Tibial nerve (tissue), 4 donors: ENCODE measurements around the gene BAAT. TPM values are rescaled to one million over a fixed set of nuclear protein-coding genes. Genes with fewer than 3 reads are reported as not detected.

Experiments
- DNase-seq, 2 donors: peaks; one replicate each; pipeline ENCODE4 v3.0.0-alpha.2; 2019; ENCODE audit warnings: low spot score in 2 of 2
- H3K27ac ChIP-seq, 4 donors: fragments of 200-600 bp; sonication (generic) in 3 of 4; one replicate each; pipeline ENCODE4 v1.5.1; 2017 to 2019; ENCODE audit warnings: mild to moderate bottlenecking in 1 of 4
- H3K27me3 ChIP-seq, 2 donors: fragments of 200-600 bp; sonication (generic) in 1 of 2; one replicate each; pipeline versions ENCODE4 v1.5.1 to v1.6.0; 2017 to 2019
- H3K36me3 ChIP-seq, 3 donors: fragments of 200-600 bp; sonication (generic); one replicate each; pipeline ENCODE4 v1.5.1; 2018 to 2019
- H3K4me1 ChIP-seq, 4 donors: fragments of 200-600 bp; sonication (generic) in 3 of 4; one replicate each; pipeline ENCODE4 v1.5.1; 2017 to 2019
- H3K4me3 ChIP-seq, 4 donors: fragments of 200-600 bp; sonication (generic) in 3 of 4; one replicate each; pipeline ENCODE4 v1.5.1; 2017 to 2019; ENCODE audit warnings: mild to moderate bottlenecking in 1 of 4, moderate library complexity in 1 of 4
- H3K9me3 ChIP-seq, 4 donors: fragments of 200-600 bp; sonication (generic) in 3 of 4; one replicate each; pipeline ENCODE4 v1.5.1; 2017 to 2019
- EP300 ChIP-seq, 2 donors: sonication (generic); formaldehyde crosslinking; IDR thresholded peaks; one replicate each; pipeline ENCODE4 v1.6.1; 2017; ENCODE audit warnings: antibody characterized with exemption in 2 of 2, mild to moderate bottlenecking in 1 of 2
- POLR2A ChIP-seq, 2 donors: fragments of 450-650 bp; IDR thresholded peaks; one replicate each; pipeline ENCODE4 v1.6.1; 2017; ENCODE audit warnings: antibody characterized with exemption in 2 of 2, mild to moderate bottlenecking in 2 of 2, moderate library complexity in 2 of 2
- WGBS, 2 donors: methylation state at CpG; one replicate each; pipeline ENCODE4 v1.1.5; 2018; 5-methylcytosine and 5-hydroxymethylcytosine counted together
- total RNA-seq, 4 donors: library from RNA; depleted of rRNA; stranded (reverse); fragments of >200 nt; gene quantifications; one replicate each; pipeline ENCODE4 v1.1.0, GENCODE V29; 2016
- TF ChIP-seq, protein P1 (sequence below), 5 experiments: fragments of 200-600 bp in 3 of 5; fragments of 450-650 bp in 2 of 5; sonication (generic) in 3 of 5; IDR thresholded peaks; one replicate each; pipeline ENCODE4 v1.5.1; 2016 to 2019; ENCODE audit warnings: antibody characterized with exemption in 5 of 5, mild to moderate bottlenecking in 3 of 5, moderate library complexity in 2 of 5

Gene BAAT
- total RNA-seq, 4 donors from 2014 or later = not detected

DNA sequence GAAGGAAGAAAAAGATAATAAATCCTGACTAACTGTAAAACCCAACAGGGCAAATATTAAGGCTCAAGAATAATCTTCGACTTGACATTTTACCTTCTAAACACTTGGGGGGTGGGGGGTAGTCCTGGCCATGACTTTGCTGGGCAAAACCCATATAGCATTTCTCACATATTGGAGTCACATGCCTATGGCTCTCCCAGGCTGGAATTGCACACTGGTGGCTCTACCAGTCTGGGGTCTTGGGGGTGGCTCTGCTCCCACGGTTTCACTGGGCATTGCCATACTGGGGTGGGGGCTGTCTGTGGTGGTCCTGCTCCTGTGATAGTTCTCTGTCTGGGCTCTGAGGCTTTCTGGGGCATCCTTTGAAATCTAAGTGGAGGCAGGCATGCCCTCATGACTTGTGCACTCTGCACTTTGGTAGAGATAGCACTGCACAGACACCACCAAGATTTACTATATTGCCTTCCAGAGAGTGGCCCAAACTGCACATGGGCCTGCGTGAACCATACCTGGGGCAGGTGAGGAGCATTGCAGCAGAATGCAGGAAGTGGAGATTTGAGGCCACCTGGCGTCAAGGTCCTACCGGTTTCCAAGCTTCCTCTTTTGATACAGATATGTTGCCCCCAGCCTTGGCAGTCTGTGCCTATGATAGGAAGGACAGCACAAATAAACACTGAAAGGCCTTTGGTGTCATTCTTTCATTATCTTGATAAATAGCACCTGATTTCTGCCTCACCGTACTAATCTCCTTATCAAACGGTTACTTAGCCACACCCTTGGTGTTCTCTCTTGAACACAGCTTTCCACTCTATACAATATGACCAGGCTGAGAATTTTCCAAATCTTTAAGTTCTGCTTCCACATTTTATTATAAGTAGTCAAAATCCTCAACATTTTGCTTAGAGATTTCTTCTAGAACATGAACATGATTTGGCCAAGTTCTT lies 29.8 kb downstream of the BAAT start:
- Histone ChIP-seq H3K36me3 (no peaks in the 10 kb centered on the region), H3K9me3 (no peaks in the 10 kb centered on the region), H3K27ac (no peak overlapping the region), H3K4me1 (no peaks in the 10 kb centered on the region), H3K4me3 (no peak overlapping the region), H3K27me3 (no peaks in the 10 kb centered on the region)
- TF ChIP-seq EP300 (IDR thresholded peaks at IDR 0.05) (no peak), POLR2A (IDR thresholded peaks at IDR 0.05) (no peak)
- TF ChIP-seq, protein P1, sequence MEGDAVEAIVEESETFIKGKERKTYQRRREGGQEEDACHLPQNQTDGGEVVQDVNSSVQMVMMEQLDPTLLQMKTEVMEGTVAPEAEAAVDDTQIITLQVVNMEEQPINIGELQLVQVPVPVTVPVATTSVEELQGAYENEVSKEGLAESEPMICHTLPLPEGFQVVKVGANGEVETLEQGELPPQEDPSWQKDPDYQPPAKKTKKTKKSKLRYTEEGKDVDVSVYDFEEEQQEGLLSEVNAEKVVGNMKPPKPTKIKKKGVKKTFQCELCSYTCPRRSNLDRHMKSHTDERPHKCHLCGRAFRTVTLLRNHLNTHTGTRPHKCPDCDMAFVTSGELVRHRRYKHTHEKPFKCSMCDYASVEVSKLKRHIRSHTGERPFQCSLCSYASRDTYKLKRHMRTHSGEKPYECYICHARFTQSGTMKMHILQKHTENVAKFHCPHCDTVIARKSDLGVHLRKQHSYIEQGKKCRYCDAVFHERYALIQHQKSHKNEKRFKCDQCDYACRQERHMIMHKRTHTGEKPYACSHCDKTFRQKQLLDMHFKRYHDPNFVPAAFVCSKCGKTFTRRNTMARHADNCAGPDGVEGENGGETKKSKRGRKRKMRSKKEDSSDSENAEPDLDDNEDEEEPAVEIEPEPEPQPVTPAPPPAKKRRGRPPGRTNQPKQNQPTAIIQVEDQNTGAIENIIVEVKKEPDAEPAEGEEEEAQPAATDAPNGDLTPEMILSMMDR (IDR thresholded peaks at IDR 0.05) = no peak
- no peak for DNase-seq
- WGBS, 2 donors = 87% methylated on average over 7 of the region's 7 CpGs

DNA sequence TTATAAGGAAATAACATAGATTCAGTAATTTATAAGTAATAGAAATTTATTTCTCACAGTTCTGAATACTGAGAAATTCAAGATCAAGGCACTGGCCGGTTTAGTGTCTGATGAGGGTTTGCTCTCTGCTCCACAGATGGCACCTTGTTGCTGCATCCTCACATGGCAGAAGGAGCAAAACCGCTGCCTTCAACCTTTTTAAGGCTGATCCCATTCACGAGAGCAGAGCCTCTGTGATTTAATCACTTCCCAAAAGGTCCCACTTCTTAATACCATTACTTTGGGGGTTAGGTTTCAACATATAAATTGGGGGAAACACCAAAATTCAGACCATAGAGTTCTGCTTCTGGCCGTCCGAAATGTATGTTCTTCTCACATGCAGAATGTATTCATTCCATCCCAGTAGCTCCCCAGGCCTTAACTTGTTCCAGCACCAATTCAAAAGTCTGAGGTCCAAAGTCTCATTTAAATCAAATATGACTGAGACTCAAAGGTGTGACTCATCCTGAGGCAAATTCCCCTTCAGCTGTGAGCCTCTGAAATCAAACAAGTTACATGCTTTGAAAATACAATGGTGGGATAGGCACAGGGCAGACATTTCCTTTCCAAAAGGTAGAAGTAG lies 30.6 kb downstream of the BAAT start:
- no peak overlapping the region for H3K27ac ChIP-seq
- H3K27me3 ChIP-seq = no peaks in the 10 kb centered on the region
- H3K36me3 ChIP-seq = no peaks in the 10 kb centered on the region
- no peak overlapping the region for H3K4me3 ChIP-seq
- TF ChIP-seq POLR2A (IDR thresholded peaks at IDR 0.05) = no peak
- TF ChIP-seq, protein P1 (IDR thresholded peaks at IDR 0.05) = no peak
- TF ChIP-seq EP300 (IDR thresholded peaks at IDR 0.05) = no peak
- H3K9me3 ChIP-seq = no peaks in the 10 kb centered on the region
- no peak for DNase-seq
- no peaks in the 10 kb centered on the region for H3K4me1 ChIP-seq
- 86 to 94% methylated on average over 5 of the region's 5 CpGs for WGBS, 2 donors

DNA sequence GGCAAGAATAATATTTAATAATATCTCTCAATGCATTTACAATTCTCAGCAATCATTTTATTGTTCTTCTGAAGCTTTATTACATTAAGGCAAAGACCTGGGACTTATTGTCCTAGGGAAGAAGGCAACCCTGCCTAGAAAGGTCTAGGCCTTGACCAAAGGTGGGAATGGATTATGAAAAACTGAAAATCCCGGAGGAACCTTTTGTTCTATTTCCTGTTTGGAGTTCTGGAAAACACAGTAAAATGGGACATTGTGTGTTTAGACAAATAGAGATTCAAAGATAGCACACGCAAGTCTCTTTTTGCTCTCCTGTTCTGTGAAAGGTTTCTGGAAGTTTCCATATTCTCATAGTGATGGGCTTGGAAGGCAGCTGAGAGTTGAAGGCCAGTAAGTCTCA lies 31.1 kb downstream of the BAAT start:
- DNase-seq = no peak
- H3K27ac ChIP-seq = no peak overlapping the region
- no peaks in the 10 kb centered on the region for H3K36me3 ChIP-seq
- H3K4me1 ChIP-seq = no peaks in the 10 kb centered on the region
- H3K9me3 ChIP-seq = no peaks in the 10 kb centered on the region
- 71 to 74% methylated on average over 2 of the region's 2 CpGs for WGBS, 2 donors
- TF ChIP-seq EP300 (IDR thresholded peaks at IDR 0.05) = no peak
- TF ChIP-seq, protein P1 (IDR thresholded peaks at IDR 0.05) = no peak
- H3K27me3 ChIP-seq = no peaks in the 10 kb centered on the region
- H3K4me3 ChIP-seq = no peak overlapping the region

DNA sequence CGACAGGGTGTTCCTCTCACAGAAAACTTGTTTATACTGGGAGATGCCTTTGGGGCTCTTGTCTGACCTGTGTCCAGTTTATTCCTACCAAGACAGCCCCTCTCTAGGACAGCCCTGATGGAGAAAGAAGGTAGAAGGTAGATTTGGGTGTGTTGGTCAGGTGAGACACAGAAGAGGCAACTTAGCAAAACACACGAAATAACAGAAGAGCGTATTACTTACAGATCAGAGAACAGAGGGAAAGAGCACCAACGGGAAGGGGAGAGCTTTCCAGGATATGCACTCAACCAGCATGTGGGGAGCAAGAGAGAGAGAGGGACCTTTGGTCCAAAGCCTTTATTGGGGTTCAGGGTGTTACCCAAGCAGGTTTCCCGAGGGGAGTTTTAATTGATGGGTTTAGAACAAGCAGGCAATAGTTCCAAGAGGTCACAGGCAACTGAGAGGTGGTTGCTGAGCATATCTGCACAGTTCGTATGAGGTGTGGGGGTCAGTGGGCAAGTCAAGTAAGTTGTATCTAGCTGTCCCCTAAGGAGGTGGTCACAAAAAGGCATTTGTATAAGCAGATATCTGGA lies 31.8 kb downstream of the BAAT start:
- Histone ChIP-seq H3K9me3 (no peaks in the 10 kb centered on the region), H3K27ac (no peak overlapping the region), H3K27me3 (no peaks in the 10 kb centered on the region), H3K36me3 (no peaks in the 10 kb centered on the region), H3K4me3 (no peak overlapping the region), H3K4me1 (no peaks in the 10 kb centered on the region)
- DNase-seq = no peak
- 80 to 81% methylated on average over 6 of the region's 6 CpGs for WGBS, 2 donors
- TF ChIP-seq POLR2A (IDR thresholded peaks at IDR 0.05) (no peak), EP300 (IDR thresholded peaks at IDR 0.05) (no peak)
- TF ChIP-seq, protein P1 (IDR thresholded peaks at IDR 0.05) = no peak

DNA sequence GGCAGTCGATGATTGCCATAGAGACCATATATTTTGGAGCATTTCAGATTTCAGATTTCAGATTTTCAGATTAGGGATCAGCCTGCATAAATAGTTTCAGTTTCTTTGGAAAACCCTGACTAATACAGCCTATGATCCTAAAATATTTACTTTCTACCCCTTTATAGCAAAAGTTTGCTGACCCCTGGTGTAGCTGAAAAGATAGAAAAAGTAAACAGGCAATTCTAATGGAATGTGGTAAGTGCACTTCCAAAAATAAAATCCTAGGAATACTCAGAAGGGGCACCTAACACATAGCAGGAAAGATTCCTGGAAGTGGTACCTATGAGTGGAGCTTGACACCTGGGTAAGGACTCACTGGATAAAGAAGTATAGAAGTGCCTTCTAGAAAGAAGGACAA lies 34.5 kb downstream of the BAAT start:
- no peak for DNase-seq
- TF ChIP-seq EP300 (IDR thresholded peaks at IDR 0.05) = no peak
- TF ChIP-seq, protein P1 (IDR thresholded peaks at IDR 0.05) = no peak
- no peak for TF ChIP-seq POLR2A (IDR thresholded peaks at IDR 0.05)
- WGBS, 2 donors = 90 to 94% methylated on average over 1 of the region's 1 CpG
- H3K36me3 ChIP-seq = no peaks in the 10 kb centered on the region
- no peak overlapping the region for H3K27ac ChIP-seq
- no peaks in the 10 kb centered on the region for H3K9me3 ChIP-seq
- no peaks in the 10 kb centered on the region for H3K27me3 ChIP-seq
- H3K4me1 ChIP-seq = no peaks in the 10 kb centered on the region
- no peak overlapping the region for H3K4me3 ChIP-seq
